SK-N-SH (cell line): ENCODE results near the gene HPCAL1. TPM values are rescaled to one million over a fixed set of nuclear protein-coding genes. Genes with fewer than 3 reads are reported as not detected.

ENCODE experiments used
- CTCF ChIA-PET: fragments of 300-600, 350-600 bp; formaldehyde crosslinking; extraction: SDS; loops from one replicate; lab custom pipeline; 2021; lab: Yijun Ruan, JAX
- POLR2A ChIA-PET: fragments of 350-600 bp; sonication (Branson Sonifier 250); formaldehyde crosslinking; extraction: SDS; loops from one replicate; lab custom pipeline; 2020; ENCODE audit warnings: antibody characterized with exemption, inconsistent platforms; lab: Yijun Ruan, JAX
- DNase-seq: peaks from one replicate; pipeline ENCODE4 v3.0.0; 2012
- H2AFZ ChIP-seq: fragments of 200-600 bp; sonication (generic); 2 replicates; pipeline ENCODE4 v1.8.1; 2016; ENCODE audit warnings: antibody characterized with exemption, mild to moderate bottlenecking, low read depth
- H3F3A ChIP-seq: fragments of 200-600 bp; sonication (generic); replicated peaks from 2 replicates; pipeline ENCODE3; 2016; ENCODE audit warnings: antibody characterized with exemption, mild to moderate bottlenecking; ENCODE audit not compliant: insufficient read depth
- H3K27ac ChIP-seq, 2 experiments: fragments of 200-500 bp in 1 of 2; fragments of 200-600 bp in 1 of 2; sonication (Bioruptor generic) in 1 of 2; sonication (generic), shearing (Covaris generic) in 1 of 2; 2 replicates each; pipeline versions ENCODE4 v1.5.1 to v1.6.1; 2014 to 2016; ENCODE audit warnings: low read depth in 2 of 2, inconsistent platforms in 1 of 2, low read length in 1 of 2, mild to moderate bottlenecking in 1 of 2, mixed read lengths in 1 of 2
- H3K27me3 ChIP-seq: fragments of 200-600 bp; sonication (generic), shearing (Covaris generic); 2 replicates; pipeline ENCODE4 v1.6.1; 2016; ENCODE audit warnings: mixed run types; ENCODE audit not compliant: insufficient read depth
- H3K36me3 ChIP-seq, 2 experiments: fragments of 200-500 bp in 1 of 2; fragments of 200-600 bp in 1 of 2; sonication (Bioruptor generic) in 1 of 2; sonication (generic) in 1 of 2; replicated peaks in 1 of 2; 2 replicates each; pipeline versions ENCODE3 to v1.5.1; 2014 to 2016; ENCODE audit warnings: low read length in 1 of 2, mild to moderate bottlenecking in 1 of 2; ENCODE audit not compliant: insufficient read depth in 2 of 2, control insufficient read depth in 1 of 2
- H3K4me1 ChIP-seq, 2 experiments: fragments of 200-500 bp in 1 of 2; fragments of 200-600 bp in 1 of 2; sonication (Bioruptor generic) in 1 of 2; sonication (generic), shearing (Covaris generic) in 1 of 2; 2 replicates each; pipeline versions ENCODE4 v1.5.1 to v1.6.1; 2014 to 2016; ENCODE audit warnings: low read depth in 1 of 2, low read length in 1 of 2, mixed run types in 1 of 2; ENCODE audit not compliant: insufficient read depth in 2 of 2, control insufficient read depth in 1 of 2
- H3K4me2 ChIP-seq: fragments of 200-600 bp; sonication (generic), shearing (Covaris generic); 2 replicates; pipeline ENCODE4 v1.6.1; 2017; ENCODE audit warnings: mixed run types
- H3K4me3 ChIP-seq, 2 experiments: fragments of 200-500 bp in 1 of 2; fragments of 200-600 bp in 1 of 2; sonication (Bioruptor generic) in 1 of 2; sonication (generic), shearing (Covaris generic) in 1 of 2; 2 replicates each; pipeline versions ENCODE4 v1.5.1 to v1.8.1; 2014 to 2016; ENCODE audit warnings: low read depth in 2 of 2, inconsistent platforms in 1 of 2, low read length in 1 of 2, mild to moderate bottlenecking in 1 of 2, mixed read lengths in 1 of 2, moderate library complexity in 1 of 2
- H3K79me2 ChIP-seq: fragments of 200-600 bp; sonication (generic); 2 replicates; pipeline ENCODE4 v1.8.1; 2017; ENCODE audit warnings: mild to moderate bottlenecking; ENCODE audit not compliant: insufficient read depth
- H3K9ac ChIP-seq: fragments of 200-600 bp; sonication (generic); 2 replicates; pipeline ENCODE4 v1.6.1; 2017; ENCODE audit warnings: mixed run types
- H3K9me2 ChIP-seq: fragments of 200-600 bp; sonication (generic); 2 replicates; pipeline ENCODE4 v1.6.1; 2017; ENCODE audit warnings: mixed run types
- H3K9me3 ChIP-seq: fragments of 200-600 bp; sonication (generic); 2 replicates; pipeline ENCODE4 v1.6.1; 2017; ENCODE audit warnings: mixed run types, mild to moderate bottlenecking, moderate library complexity
- H4K20me1 ChIP-seq: fragments of 200-600 bp; sonication (generic); 2 replicates; pipeline ENCODE4 v1.6.1; 2017; ENCODE audit warnings: mild to moderate bottlenecking, mixed run types; ENCODE audit not compliant: insufficient read depth
- EP300 ChIP-seq, 2 experiments: IDR thresholded peaks; 2 replicates each; pipeline versions ENCODE4 v1.4.0 to v1.6.1; 2012; ENCODE audit warnings: borderline replicate concordance in 1 of 2, low read depth in 1 of 2, low read length in 1 of 2
- FOSL2 ChIP-seq: IDR thresholded peaks from 2 replicates; pipeline ENCODE4 v1.4.0; 2012; ENCODE audit warnings: low read depth, mild to moderate bottlenecking, moderate library complexity, borderline replicate concordance
- FOXM1 ChIP-seq: IDR thresholded peaks from 2 replicates; pipeline ENCODE4 v1.4.0; 2012; ENCODE audit warnings: low read depth, mild to moderate bottlenecking
- GABPA ChIP-seq: IDR thresholded peaks from 2 replicates; pipeline ENCODE4 v1.4.0; 2012; ENCODE audit warnings: low read depth, mild to moderate bottlenecking
- GATA2 ChIP-seq: sonication (generic); formaldehyde crosslinking; IDR thresholded peaks from 2 replicates; pipeline ENCODE4 v1.5.0; 2020; ENCODE audit warnings: mild to moderate bottlenecking, missing genetic modification reagents
- IRF3 ChIP-seq: fragments of 150-350 bp; IDR thresholded peaks from 2 replicates; pipeline ENCODE4 v1.6.1; 2016; ENCODE audit warnings: mild to moderate bottlenecking, low read depth, low read length
- JUND ChIP-seq: IDR thresholded peaks from 2 replicates; pipeline ENCODE4 v1.4.0; 2012
- MEF2A ChIP-seq: IDR thresholded peaks from 2 replicates; pipeline ENCODE4 v1.4.0; 2012; ENCODE audit warnings: low read depth, borderline replicate concordance
- MXI1 ChIP-seq: IDR thresholded peaks from 2 replicates; pipeline ENCODE4 v1.6.1; 2012; ENCODE audit warnings: mild to moderate bottlenecking, low read depth, low read length, improper control_type of control experiment
- RAD21 ChIP-seq: IDR thresholded peaks from 2 replicates; pipeline ENCODE4 v1.6.1; 2012; ENCODE audit warnings: mild to moderate bottlenecking, low read length
- RCOR1 ChIP-seq: fragments of 150-350 bp; IDR thresholded peaks from 2 replicates; pipeline ENCODE4 v1.6.1; 2017; ENCODE audit warnings: antibody characterized with exemption, low read length
- RFX5 ChIP-seq: IDR thresholded peaks from 2 replicates; pipeline ENCODE4 v1.6.1; 2012; ENCODE audit warnings: mild to moderate bottlenecking, improper control_type of control experiment, low read length
- SIN3A ChIP-seq: IDR thresholded peaks from 2 replicates; pipeline ENCODE4 v1.6.1; 2012; ENCODE audit warnings: low read depth, mild to moderate bottlenecking, low read length, moderate library complexity, borderline replicate concordance
- SMC3 ChIP-seq: IDR thresholded peaks from 2 replicates; pipeline ENCODE4 v1.6.1; 2012; ENCODE audit warnings: low read depth, low read length, improper control_type of control experiment
- TCF12 ChIP-seq: IDR thresholded peaks from 2 replicates; pipeline ENCODE4 v1.4.0; 2012
- TEAD4 ChIP-seq: IDR thresholded peaks from 2 replicates; pipeline ENCODE4 v1.4.0; 2012; ENCODE audit warnings: mild to moderate bottlenecking, borderline replicate concordance; ENCODE audit not compliant: insufficient read depth
- YY1 ChIP-seq: IDR thresholded peaks from 2 replicates; pipeline ENCODE4 v1.4.0; 2012; ENCODE audit warnings: low read depth, mild to moderate bottlenecking
- WGBS: methylation state at CpG from one replicate; pipeline ENCODE4 v1.1.6; 2017; ENCODE audit warnings: low lambda C conversion rate; 5-methylcytosine and 5-hydroxymethylcytosine counted together
- polyA plus RNA-seq, 3 experiments: library from polyadenylated mRNA; depleted of rRNA; stranded (reverse); fragments of >200 nt; gene quantifications; 2 replicates each; pipeline ENCODE4 v1.2.3, GENCODE V29; 2012
- TF ChIP-seq, protein P1 (sequence below): IDR thresholded peaks from 2 replicates; pipeline ENCODE4 v1.4.0; 2012; ENCODE audit warnings: low read depth, borderline replicate concordance
- TF ChIP-seq, protein P2 (sequence below): IDR thresholded peaks from 2 replicates; pipeline ENCODE4; 2012
- TF ChIP-seq, protein P3 (sequence below): IDR thresholded peaks from 2 replicates; pipeline ENCODE4 v1.6.1; 2012; ENCODE audit warnings: mild to moderate bottlenecking, low read depth, low read length, moderate library complexity

HPCAL1 gene
- polyA plus RNA-seq, 1 of the 3 experiments (the other 2 are of a cell fraction) = 77.0 TPM

DNA sequence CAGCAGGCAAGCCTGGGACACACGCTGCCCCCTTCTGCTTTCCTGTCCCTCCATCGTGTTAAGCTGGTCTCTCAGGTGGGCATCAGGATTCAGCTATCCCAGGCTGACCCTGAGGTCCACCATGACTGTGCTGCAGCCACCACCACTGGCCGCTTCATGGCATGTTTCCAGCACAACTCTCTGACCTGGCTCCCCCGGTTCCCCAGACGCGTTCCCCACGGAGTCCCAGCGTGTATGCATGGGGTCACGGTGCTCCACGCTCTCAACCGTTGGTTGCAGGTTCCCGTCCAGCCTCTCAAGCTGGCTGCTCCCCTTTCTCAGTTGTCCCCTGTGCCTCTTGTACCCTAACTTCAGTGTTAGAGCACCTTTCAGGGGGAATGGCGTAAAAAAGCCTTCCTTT, 20.3 kb downstream of the HPCAL1 start:
- H3K4me3 ChIP-seq = no peak overlapping the region
- H3K27ac ChIP-seq = no peak overlapping the region
- no peak overlapping the region for H3K4me2 ChIP-seq
- CTCF ChIA-PET = interaction anchor here (1.0 to 2.2 kb wide), 7 partner anchors 9 to 127 kb away, joined by 3 to 8 read pairs (median 4); no protein-coding TSS in a partner anchor
- H4K20me1 ChIP-seq = peaks cover 17% of the 10 kb centered on the region
- POLR2A ChIA-PET = no interaction called here
- TF ChIP-seq RAD21 (no peak), RCOR1 (no peak), FOXM1 (no peak), IRF3 (no peak), GATA2 (CRISPR knock-in tag) (no peak), MEF2A (no peak), SIN3A (no peak), YY1 (no peak), FOSL2 (no peak), TEAD4 (no peak)
- TF ChIP-seq, protein P1, sequence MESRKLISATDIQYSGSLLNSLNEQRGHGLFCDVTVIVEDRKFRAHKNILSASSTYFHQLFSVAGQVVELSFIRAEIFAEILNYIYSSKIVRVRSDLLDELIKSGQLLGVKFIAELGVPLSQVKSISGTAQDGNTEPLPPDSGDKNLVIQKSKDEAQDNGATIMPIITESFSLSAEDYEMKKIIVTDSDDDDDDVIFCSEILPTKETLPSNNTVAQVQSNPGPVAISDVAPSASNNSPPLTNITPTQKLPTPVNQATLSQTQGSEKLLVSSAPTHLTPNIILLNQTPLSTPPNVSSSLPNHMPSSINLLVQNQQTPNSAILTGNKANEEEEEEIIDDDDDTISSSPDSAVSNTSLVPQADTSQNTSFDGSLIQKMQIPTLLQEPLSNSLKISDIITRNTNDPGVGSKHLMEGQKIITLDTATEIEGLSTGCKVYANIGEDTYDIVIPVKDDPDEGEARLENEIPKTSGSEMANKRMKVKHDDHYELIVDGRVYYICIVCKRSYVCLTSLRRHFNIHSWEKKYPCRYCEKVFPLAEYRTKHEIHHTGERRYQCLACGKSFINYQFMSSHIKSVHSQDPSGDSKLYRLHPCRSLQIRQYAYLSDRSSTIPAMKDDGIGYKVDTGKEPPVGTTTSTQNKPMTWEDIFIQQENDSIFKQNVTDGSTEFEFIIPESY = no peak
- H2AFZ ChIP-seq = no peak overlapping the region
- H3K9me2 ChIP-seq = no peaks in the 10 kb centered on the region
- 94% methylated on average over 13 of the region's 13 CpGs for WGBS
- peaks cover 0 to 4% of the 10 kb centered on the region in 2 experiments for H3K36me3 ChIP-seq
- H3K79me2 ChIP-seq = peaks cover 10% of the 10 kb centered on the region; the same call in 1 of the 2 replicates
- no peak for DNase-seq
- H3K4me1 ChIP-seq = peaks cover 8 to 40% of the 10 kb centered on the region in 2 experiments; a peak in 3 of 4 replicates
- H3K9ac ChIP-seq = no peak overlapping the region
- no peaks in the 10 kb centered on the region for H3K9me3 ChIP-seq
- no peaks in the 10 kb centered on the region for H3F3A ChIP-seq
- H3K27me3 ChIP-seq = no peaks in the 10 kb centered on the region

- Histone ChIP-seq H2AFZ (no peak overlapping the region), H3F3A (no peaks in the 10 kb centered on the region), H3K27ac (no peak overlapping the region), H3K79me2 (peaks cover 13% of the 10 kb centered on the region; the same call in 1 of the 2 replicates), H3K4me1 (peaks cover 8 to 46% of the 10 kb centered on the region in 2 experiments; a peak in 3 of 4 replicates), H3K9me3 (no peaks in the 10 kb centered on the region), H3K36me3 (peaks cover 0 to 4% of the 10 kb centered on the region in 2 experiments), H3K27me3 (no peaks in the 10 kb centered on the region), H3K9ac (no peak overlapping the region), H3K4me2 (no peak overlapping the region), H3K4me3 (no peak overlapping the region), H4K20me1 (peaks cover 20% of the 10 kb centered on the region), H3K9me2 (no peaks in the 10 kb centered on the region)
- DNase-seq = no peak
- TF ChIP-seq FOSL2 = no peak
- TF ChIP-seq, protein P2, sequence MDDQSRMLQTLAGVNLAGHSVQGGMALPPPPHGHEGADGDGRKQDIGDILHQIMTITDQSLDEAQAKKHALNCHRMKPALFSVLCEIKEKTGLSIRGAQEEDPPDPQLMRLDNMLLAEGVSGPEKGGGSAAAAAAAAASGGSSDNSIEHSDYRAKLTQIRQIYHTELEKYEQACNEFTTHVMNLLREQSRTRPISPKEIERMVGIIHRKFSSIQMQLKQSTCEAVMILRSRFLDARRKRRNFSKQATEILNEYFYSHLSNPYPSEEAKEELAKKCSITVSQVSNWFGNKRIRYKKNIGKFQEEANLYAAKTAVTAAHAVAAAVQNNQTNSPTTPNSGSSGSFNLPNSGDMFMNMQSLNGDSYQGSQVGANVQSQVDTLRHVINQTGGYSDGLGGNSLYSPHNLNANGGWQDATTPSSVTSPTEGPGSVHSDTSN = no peak
- TF ChIP-seq RFX5 = no peak
- TF ChIP-seq GABPA = no peak
- TF ChIP-seq MXI1 = no peak
- TF ChIP-seq IRF3 = no peak
- TF ChIP-seq, protein P3, sequence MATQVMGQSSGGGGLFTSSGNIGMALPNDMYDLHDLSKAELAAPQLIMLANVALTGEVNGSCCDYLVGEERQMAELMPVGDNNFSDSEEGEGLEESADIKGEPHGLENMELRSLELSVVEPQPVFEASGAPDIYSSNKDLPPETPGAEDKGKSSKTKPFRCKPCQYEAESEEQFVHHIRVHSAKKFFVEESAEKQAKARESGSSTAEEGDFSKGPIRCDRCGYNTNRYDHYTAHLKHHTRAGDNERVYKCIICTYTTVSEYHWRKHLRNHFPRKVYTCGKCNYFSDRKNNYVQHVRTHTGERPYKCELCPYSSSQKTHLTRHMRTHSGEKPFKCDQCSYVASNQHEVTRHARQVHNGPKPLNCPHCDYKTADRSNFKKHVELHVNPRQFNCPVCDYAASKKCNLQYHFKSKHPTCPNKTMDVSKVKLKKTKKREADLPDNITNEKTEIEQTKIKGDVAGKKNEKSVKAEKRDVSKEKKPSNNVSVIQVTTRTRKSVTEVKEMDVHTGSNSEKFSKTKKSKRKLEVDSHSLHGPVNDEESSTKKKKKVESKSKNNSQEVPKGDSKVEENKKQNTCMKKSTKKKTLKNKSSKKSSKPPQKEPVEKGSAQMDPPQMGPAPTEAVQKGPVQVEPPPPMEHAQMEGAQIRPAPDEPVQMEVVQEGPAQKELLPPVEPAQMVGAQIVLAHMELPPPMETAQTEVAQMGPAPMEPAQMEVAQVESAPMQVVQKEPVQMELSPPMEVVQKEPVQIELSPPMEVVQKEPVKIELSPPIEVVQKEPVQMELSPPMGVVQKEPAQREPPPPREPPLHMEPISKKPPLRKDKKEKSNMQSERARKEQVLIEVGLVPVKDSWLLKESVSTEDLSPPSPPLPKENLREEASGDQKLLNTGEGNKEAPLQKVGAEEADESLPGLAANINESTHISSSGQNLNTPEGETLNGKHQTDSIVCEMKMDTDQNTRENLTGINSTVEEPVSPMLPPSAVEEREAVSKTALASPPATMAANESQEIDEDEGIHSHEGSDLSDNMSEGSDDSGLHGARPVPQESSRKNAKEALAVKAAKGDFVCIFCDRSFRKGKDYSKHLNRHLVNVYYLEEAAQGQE = no peak
- no peak for TF ChIP-seq TCF12
- no peak for TF ChIP-seq JUND
- no peak for TF ChIP-seq EP300 (IDR thresholded peaks at IDR 0.05; ENCODE audit: borderline replicate concordance in 1 of 2, low read depth in 1 of 2, low read length in 1 of 2)
- TF ChIP-seq SMC3 = no peak
- no peak for TF ChIP-seq GATA2 (CRISPR knock-in tag)
- TF ChIP-seq RCOR1 = no peak
- 98% methylated on average over 5 of the region's 5 CpGs for WGBS
- CTCF ChIA-PET = interaction anchor here (1.0 to 2.2 kb wide), 10 partner anchors 9 to 128 kb away, joined by 3 to 8 read pairs (median 4); no protein-coding TSS in a partner anchor
- POLR2A ChIA-PET = no interaction called here
Observed at GRCh38 chr2:10323535-10323934, 20.8 kb downstream of the HPCAL1 start.
